ENCODE data around the gene CORO1A.
A peak's percentile ranks its signal among the peaks of the same experiment; 100 is the strongest.
"Not testable (repeated sequence)": the region's sequence is repeated elsewhere in the genome, so short reads cannot be mapped to it uniquely, and the experiment has no call there.

The CORO1A gene

GRCh38 chr16:30170145-30170544 lies 13.3 kb upstream of the CORO1A start:
- not testable (repeated sequence) for DNase-seq (ENCODE audit: low spot score)

- DNase-seq (ENCODE audit: low spot score) = no peak
Observed at GRCh38 chr16:30173054-30173453, 10.3 kb upstream of the CORO1A start.

GRCh38 chr16:30176876-30177275 lies 6.5 kb upstream of the CORO1A start:
- not testable (repeated sequence) for DNase-seq (ENCODE audit: low spot score)

GRCh38 chr16:30179195-30179594 lies 4.2 kb upstream of the CORO1A start:
- DNase-seq (ENCODE audit: low spot score) = no peak

GRCh38 chr16:30179931-30180330 lies 3.5 kb upstream of the CORO1A start:
- no peak for DNase-seq (ENCODE audit: low spot score)

GRCh38 chr16:30180741-30181140 lies 2.7 kb upstream of the CORO1A start:
- no peak for DNase-seq (ENCODE audit: low spot score)

- no peak for DNase-seq (ENCODE audit: low spot score)
Observed at GRCh38 chr16:30184096-30184890, 891 bp downstream of the CORO1A start.

- no peak for DNase-seq (ENCODE audit: low spot score)
Observed at GRCh38 chr16:30184891-30185682, 1.7 kb downstream of the CORO1A start.

GRCh38 chr16:30185683-30186421 lies 2.5 kb downstream of the CORO1A start:
- DNase-seq (ENCODE audit: low spot score) = no peak

- DNase-seq (ENCODE audit: low spot score) = no peak
Observed at GRCh38 chr16:30186444-30186781, 3.0 kb downstream of the CORO1A start.

GRCh38 chr16:30186782-30187555 lies 3.6 kb downstream of the CORO1A start:
- DNase-seq (ENCODE audit: low spot score) = peak; percentile 24

- DNase-seq (ENCODE audit: low spot score) = no peak
Observed at GRCh38 chr16:30187556-30187865, 4.1 kb downstream of the CORO1A start.

GRCh38 chr16:30187971-30188561 lies 4.7 kb downstream of the CORO1A start:
- DNase-seq (ENCODE audit: low spot score) = no peak

GRCh38 chr16:30191158-30191557 lies 7.8 kb downstream of the CORO1A start:
- not testable (repeated sequence) for DNase-seq (ENCODE audit: low spot score)

- not testable (repeated sequence) for DNase-seq (ENCODE audit: low spot score)
Observed at GRCh38 chr16:30193098-30193497, 9.7 kb downstream of the CORO1A start.

- not testable (repeated sequence) for DNase-seq (ENCODE audit: low spot score)
Observed at GRCh38 chr16:30193615-30194014, 10.2 kb downstream of the CORO1A start, which contains the start of the genes BOLA2B and SLX1A. Gene BOLA2B (minus strand): TSS chr16:30193666. CDS start chr16:30193595, 71 bp downstream. Gene SLX1A (plus strand): TSS chr16:30193875. CDS start chr16:30194085, 210 bp downstream.

- DNase-seq (ENCODE audit: low spot score) = not testable (repeated sequence)
Observed at GRCh38 chr16:30194172-30194925, 10.9 kb downstream of the CORO1A start.

GRCh38 chr16:30197001-30197400 lies 13.6 kb downstream of the CORO1A start:
- DNase-seq (ENCODE audit: low spot score) = not testable (repeated sequence)

- not testable (repeated sequence) for DNase-seq (ENCODE audit: low spot score)
Observed at GRCh38 chr16:30199049-30199448, 15.6 kb downstream of the CORO1A start, which contains the start of gene SULT1A3. Gene SULT1A3 (plus strand): TSS chr16:30199255. CDS start chr16:30200729, 1,474 bp downstream.

- DNase-seq (ENCODE audit: low spot score) = not testable (repeated sequence)
Observed at GRCh38 chr16:30199608-30200343, 16.4 kb downstream of the CORO1A start.

All from kidney capillary endothelial cell (primary cell).